ENCODE data around the gene API5. TPM values are rescaled to one million over a fixed set of nuclear protein-coding genes. Genes with fewer than 3 reads are reported as not detected.

The API5 gene
- total RNA-seq, 4 donors from 2014 or later = 54.9 to 71.8 (median 66.5) TPM

DNA sequence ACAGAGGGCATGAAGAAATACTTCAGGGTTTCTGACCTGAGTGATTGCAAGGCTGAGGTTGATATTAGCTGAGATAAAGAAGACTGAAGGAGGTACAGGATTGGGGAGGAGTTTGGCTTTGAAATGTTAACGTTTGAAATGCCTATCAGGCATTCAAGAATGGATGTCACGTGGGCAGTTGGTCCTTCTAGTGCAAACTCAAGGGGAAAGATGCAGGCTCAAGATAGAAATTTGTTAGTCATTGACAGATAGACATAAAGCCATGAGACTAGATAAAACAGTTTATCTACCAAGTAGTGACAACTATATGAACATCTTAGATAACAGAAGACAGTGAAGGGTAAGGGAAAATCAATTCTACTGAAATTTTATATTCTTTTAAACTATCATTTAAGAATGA lies 70.0 kb downstream of the API5 start:
- no peak for DNase-seq
- no peaks in the 10 kb centered on the region for H3K27me3 ChIP-seq
- TF ChIP-seq POLR2A (IDR thresholded peaks at IDR 0.05) = no peak
- TF ChIP-seq, protein P1, sequence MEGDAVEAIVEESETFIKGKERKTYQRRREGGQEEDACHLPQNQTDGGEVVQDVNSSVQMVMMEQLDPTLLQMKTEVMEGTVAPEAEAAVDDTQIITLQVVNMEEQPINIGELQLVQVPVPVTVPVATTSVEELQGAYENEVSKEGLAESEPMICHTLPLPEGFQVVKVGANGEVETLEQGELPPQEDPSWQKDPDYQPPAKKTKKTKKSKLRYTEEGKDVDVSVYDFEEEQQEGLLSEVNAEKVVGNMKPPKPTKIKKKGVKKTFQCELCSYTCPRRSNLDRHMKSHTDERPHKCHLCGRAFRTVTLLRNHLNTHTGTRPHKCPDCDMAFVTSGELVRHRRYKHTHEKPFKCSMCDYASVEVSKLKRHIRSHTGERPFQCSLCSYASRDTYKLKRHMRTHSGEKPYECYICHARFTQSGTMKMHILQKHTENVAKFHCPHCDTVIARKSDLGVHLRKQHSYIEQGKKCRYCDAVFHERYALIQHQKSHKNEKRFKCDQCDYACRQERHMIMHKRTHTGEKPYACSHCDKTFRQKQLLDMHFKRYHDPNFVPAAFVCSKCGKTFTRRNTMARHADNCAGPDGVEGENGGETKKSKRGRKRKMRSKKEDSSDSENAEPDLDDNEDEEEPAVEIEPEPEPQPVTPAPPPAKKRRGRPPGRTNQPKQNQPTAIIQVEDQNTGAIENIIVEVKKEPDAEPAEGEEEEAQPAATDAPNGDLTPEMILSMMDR (IDR thresholded peaks at IDR 0.05) = no peak
- H3K27ac ChIP-seq = no peak overlapping the region
- H3K4me3 ChIP-seq = no peak overlapping the region
- H3K9me3 ChIP-seq = no peaks in the 10 kb centered on the region
- H3K36me3 ChIP-seq = peaks cover 0 to 12% (median 0%) of the 10 kb centered on the region in 3 donors
- H3K4me1 ChIP-seq = peaks cover 0 to 14% (median 2%) of the 10 kb centered on the region in 4 donors

DNA sequence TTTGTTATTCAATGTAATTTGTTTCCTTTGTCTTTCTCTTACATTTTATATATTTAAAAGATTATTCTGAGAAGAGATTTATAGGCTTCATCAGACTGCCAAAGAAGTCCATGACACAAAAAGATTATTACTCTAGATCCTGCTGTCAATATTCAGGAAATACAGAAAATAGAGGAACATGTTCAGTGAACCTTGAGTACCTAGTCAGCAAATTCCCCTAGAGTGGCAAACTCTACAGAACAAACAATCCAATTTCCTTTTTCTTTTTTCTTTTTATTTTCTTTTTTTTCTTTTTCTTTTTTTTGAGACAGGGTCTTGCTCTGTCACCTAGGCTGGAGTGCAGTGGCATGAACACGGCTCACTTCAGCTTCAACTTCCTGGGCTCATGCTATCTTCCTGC lies 70.8 kb downstream of the API5 start:
- TF ChIP-seq, protein P1 (IDR thresholded peaks at IDR 0.05) = no peak
- TF ChIP-seq POLR2A (IDR thresholded peaks at IDR 0.05) = no peak
- H3K4me3 ChIP-seq = no peak overlapping the region
- peaks cover 0 to 14% (median 0%) of the 10 kb centered on the region in 3 donors for H3K36me3 ChIP-seq
- peaks cover 0 to 9% (median 0%) of the 10 kb centered on the region in 4 donors for H3K4me1 ChIP-seq
- DNase-seq = no peak
- no peaks in the 10 kb centered on the region for H3K27me3 ChIP-seq
- no peaks in the 10 kb centered on the region for H3K9me3 ChIP-seq
- H3K27ac ChIP-seq = no peak overlapping the region

DNA sequence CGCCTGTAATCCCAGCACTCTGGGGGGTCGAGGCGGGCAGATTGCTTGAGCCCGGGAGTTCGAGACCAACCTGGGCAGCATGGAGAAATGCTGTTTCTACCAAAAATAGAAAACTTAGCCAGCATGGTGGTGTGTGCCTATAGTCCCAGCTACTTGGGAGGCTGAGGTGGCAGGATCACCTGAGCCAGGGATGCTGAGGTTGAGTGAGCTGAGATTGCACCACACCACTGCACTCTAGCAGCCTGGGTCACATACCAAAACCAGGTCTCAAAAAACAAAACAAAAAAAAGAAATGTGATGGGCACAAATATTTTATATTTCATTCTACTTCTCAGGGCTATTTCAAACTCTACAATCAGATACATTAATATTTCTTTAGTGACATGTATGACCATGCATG lies 72.6 kb downstream of the API5 start:
- Histone ChIP-seq H3K27ac (no peak overlapping the region), H3K9me3 (no peaks in the 10 kb centered on the region), H3K27me3 (no peaks in the 10 kb centered on the region), H3K4me1 (no peaks in the 10 kb centered on the region), H3K4me3 (no peak overlapping the region), H3K36me3 (peaks cover 0 to 20% (median 0%) of the 10 kb centered on the region in 3 donors)
- TF ChIP-seq, protein P1 (IDR thresholded peaks at IDR 0.05) = no peak
- TF ChIP-seq POLR2A (IDR thresholded peaks at IDR 0.05) = no peak
- no peak for DNase-seq

DNA sequence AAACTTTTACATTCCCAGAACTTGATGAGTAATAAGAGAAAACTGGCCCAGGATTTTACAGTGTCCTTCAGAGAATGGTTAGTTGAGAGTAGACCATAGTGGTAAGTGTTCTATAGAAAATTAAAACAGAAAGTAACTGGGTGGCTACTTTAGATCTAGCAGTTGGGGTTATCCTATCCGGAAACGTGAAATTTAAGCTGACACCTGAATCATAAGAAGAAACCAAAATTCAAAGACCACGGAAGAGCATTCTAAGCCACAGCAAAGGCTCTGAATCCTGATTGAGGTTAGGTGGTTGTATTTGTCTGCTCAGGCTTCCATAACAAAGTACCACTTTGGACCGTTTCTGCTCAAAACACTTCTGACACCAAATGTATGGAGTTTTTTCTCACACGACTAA lies 80.9 kb downstream of the API5 start:
- no peak overlapping the region for H3K4me3 ChIP-seq
- H3K27me3 ChIP-seq = no peaks in the 10 kb centered on the region
- H3K36me3 ChIP-seq = peaks cover 0 to 56% (median 0%) of the 10 kb centered on the region in 3 donors
- TF ChIP-seq POLR2A (IDR thresholded peaks at IDR 0.05) = no peak
- TF ChIP-seq, protein P1 (IDR thresholded peaks at IDR 0.05) = no peak
- no peak overlapping the region for H3K27ac ChIP-seq
- no peak for DNase-seq
- H3K4me1 ChIP-seq = no peaks in the 10 kb centered on the region
- no peaks in the 10 kb centered on the region for H3K9me3 ChIP-seq

DNA sequence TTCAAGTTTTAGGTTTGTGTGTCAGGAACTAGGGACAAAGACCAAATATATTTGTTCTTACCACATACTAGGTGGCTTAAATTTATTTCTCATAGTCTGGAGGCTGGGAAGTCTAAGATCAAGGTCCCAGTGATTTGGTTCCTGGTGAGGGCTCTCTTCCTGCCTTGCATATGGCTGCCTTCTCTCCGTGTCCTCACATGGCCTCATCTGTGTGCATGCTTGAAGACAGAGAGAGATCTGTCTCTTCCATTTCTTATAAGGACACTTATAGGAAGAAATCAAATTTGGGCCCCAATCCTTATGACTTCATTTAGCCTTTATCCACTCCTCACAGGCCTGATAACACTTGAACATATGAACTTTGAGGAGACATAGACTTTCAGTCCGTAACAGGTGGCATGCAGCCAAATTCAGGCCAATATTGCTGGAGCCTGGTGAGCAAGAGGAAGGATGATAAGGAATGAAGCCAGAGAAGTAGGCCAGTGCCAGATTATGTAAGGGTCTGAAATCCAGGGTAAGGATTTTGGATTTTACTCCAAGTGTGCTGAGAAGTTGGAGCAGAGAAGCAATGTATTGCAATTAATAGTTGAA lies 82.1 kb downstream of the API5 start:
- TF ChIP-seq, protein P1 (IDR thresholded peaks at IDR 0.05) = no peak
- TF ChIP-seq POLR2A (IDR thresholded peaks at IDR 0.05) = no peak
- peaks cover 0 to 64% (median 0%) of the 10 kb centered on the region in 3 donors for H3K36me3 ChIP-seq

More for the DNA sequence above, 82.1 kb downstream of the API5 start:
- H3K27ac ChIP-seq = peak overlapping the region in 1 of 4 donors; percentile 15
- no peaks in the 10 kb centered on the region for H3K9me3 ChIP-seq
- peak in 1 of 3 donors; percentile 73 for DNase-seq
- H3K27me3 ChIP-seq = no peaks in the 10 kb centered on the region
- H3K4me1 ChIP-seq = no peaks in the 10 kb centered on the region
- H3K4me3 ChIP-seq = no peak overlapping the region

Small RNAs within 50 kb of the gene (small RNA-seq; reads per million reads assigned to genes)
- 0 reads per million in 2 donors for gene RF00019

Other genes starting within 250 kb of the API5 start
- gene TTC17, start 46.9 kb downstream of the API5 start, total RNA-seq = 100 to 1,000 TPM; 157 to 295 (median 248) TPM

Measured in Peyer's patch (tissue), 4 donors.